Activated CD4-positive, CD25-positive, alpha-beta regulatory T cell treated with anti-CD3 and anti-CD28 coated beads, Interleukin-2, amount 50 U/mL, for 24 hours (primary cell): ENCODE measurements around the gene HIPK1.

Experiments used
- ATAC-seq, 2 donors: fragments of 150-1000 bp; cut with Tn5 transposase; one replicate each; pipeline ENCODE4 v1.10.0; 2021; ENCODE audit warnings: mild to moderate bottlenecking in 1 of 2, moderate library complexity in 1 of 2

Gene HIPK1

DNA sequence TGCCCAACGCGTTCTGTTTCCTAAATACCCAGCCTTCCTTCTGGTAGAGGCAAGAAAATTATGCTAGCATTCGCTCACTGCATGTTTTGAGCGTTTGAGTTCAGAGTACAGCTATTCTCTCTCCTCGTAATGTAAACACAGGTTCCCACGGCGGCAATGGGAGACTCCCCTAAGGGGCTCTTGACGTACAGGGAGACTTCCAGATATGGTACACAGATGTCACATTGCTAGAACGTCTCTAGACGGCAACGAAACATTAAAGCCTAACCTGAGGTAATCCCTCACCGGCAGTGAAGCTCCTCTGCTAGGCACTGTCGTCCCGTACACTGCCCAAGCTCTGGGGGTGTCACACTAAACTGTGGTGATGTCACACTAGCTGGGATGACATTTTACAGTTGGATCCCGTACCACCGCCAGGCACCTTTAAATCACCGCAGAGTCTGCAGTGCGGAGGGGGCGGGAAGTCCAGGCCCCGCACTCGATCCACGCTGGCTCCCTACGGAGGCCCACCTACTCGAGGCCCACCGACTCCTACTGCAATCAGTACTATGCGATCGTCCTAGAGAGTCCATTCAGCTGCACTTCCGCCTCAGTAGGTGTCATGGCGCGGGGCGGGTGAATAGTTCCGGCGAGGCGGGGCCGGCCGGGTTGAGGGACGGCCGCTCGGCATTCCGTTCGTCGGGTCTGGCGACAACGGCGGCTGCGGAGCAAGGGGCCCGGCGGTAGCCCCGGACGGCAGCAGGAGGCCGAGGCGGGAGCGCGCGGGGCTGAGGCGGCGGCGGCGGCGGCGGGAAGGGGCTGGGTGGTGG lies at the start of gene HIPK1:
Gene HIPK1, plus strand, starts transcription at position 384 of the 809 bp plus-strand sequence.
- ATAC-seq = peak; percentile 77 to 84

DNA sequence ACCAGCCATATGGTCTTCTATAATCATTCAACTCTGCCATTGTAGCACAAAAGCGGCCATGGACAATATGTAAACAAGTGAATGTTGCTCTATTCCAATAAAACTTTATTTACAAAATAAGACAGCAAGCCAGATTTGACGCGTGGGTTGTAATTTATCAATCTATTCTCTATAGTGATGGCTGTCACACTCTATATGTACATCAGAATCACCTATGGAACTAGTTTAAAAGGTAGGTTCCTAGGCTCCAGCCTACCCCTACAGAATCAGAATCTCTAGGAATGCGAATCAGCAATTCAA lies 49.4 kb upstream of the HIPK1 start:
- ATAC-seq = no peak

DNA sequence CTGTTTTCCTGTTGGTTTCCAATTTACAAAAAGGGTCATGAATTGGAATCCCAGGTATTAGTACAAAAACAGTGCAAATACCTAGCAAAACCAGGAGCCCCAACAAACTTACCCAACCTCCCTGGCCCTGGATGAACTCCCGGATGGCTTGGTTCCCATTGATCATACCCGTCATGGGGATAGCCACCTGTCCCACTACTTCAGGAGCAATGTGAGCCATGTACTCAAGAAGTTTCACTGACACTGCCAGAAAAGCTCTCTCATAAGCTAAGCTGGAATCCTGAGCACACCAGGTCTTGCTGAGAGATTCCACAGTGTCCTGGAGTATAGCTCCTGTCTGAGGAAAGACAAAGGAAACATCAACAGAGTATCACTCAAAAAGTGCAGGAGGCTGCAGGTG lies 47.5 kb upstream of the HIPK1 start:
- no peak for ATAC-seq

DNA sequence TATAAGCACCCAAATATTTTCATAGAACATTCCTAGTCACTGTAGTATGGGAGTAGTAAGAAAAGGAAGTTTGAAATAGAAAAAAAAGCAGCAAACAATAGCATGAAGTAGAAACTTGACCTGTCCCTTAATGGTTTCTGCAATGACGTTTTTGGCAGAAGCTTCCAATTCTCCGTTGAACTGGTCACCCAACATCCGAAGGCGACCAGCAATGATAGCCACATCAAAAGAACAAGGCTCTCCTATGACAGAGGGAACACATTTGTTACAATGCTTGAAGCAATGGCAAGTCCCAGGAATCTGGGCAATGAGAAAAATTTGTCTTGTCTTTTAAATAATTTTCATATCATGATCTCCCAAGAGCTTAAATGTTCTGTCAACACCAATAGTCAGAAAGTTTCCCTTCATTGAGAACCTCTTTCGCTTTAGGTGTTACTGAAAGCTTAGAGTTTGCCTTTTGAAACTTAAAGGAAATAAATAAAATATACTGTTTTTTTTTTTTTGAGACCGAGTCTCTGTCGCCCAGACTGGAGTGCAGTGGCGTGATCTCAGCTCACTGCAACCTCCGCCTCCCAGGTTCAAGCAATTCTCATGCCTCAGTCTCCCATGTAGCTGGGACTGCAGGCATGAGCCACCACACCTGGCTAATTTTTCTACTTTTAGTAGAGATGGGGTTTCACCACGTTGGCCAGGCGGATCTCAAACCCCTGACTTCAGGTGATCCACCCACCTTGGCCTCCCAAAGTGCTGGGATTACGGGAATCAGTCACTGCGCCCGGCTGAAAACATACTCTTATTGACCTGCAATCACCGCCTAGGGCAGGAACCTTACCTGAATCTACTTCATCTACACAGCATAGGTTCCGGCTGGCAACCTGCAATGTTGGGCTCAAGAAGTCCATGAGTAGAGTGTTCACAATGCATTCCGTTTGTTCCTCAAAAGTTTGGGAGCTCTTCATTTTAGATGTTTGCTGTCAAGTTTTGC lies 42.4 kb upstream of the HIPK1 start:
- no peak for ATAC-seq

DNA sequence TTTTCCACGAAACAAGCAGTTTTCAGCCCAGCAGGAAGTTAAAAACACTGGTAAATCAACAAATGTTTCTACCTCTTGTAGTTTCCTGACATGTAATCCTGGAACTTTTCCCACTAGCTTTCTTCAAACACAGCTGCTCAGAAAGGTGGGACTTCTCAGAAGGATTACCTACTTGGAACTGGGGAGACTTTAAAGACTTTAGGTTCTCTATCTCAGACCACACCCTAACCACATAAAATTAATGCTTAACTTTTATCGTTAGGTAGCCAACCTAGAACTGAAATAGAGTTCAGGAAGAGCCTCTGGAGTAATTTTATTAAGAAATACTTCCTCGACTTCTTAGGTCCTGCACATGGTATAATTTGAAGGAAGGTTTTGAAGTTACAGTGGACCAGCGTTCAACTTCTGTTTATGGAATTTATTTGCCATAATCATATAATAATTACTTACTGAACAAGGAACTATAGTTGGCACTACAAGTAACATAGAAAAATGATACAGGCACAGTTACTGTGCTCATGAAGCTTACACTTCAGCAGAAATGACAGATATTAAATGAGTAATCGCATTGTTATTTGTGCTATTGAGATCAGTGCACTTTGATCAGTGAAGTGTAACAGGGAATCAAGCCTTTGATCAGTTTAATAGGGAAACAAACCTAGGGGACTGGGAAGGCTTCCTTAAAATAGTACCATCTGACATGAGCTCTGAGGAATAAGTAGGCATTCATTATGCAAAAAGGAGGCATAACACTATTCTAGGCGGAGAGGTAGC lies 41.5 kb upstream of the HIPK1 start, which contains the start of gene BCL2L15:
Gene BCL2L15, minus strand, starts transcription at position 180 of the 774 bp plus-strand sequence. CDS start 206 bp downstream, outside the sequence.
- ATAC-seq = no peak

DNA sequence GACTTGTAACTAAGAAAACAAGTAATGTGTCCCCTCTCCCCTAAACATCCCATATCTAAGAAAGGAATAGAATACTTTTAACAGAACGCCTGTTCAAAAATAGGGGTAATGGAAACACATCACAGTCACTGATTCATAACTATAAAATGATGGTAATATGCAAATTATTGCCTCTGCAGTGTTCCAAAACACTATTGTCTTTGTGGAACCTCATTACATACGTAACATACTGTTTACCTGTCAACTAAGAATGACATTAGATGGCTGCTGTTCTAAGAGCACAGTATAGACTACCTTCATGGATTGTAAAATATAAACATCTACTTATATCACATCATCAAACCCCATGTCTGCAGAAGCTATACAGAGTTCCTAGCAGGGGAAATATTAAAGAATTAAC lies 38.3 kb upstream of the HIPK1 start:
- ATAC-seq = peak; percentile 65 to 72

DNA sequence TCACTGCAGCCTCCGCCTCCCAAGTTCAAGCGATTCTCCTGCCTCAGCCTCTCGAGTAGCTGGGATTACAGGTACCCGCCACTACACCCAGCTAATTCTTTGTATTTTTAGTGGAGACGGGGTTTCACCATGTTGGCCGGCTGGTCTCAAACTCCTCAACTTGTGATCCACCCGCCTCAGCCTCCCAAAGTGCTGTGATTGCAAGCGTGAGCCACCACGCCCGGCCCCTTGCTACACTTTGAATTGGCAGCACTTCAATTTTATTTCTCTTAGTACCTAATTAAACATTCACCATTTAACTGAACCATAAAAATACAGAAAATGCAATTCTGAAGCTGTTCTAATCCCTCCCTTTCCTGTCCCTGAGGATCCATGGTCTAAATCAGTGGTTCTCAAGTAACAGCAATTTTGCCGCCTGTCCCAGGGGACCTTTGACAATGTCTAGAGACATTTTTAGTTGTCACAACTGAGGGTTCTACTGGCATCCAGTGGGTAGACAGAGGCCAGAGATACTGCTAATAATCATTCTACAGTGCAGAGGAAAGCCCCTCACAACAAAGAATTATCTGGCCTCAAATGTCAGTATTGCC lies 37.4 kb upstream of the HIPK1 start:
- no peak for ATAC-seq

DNA sequence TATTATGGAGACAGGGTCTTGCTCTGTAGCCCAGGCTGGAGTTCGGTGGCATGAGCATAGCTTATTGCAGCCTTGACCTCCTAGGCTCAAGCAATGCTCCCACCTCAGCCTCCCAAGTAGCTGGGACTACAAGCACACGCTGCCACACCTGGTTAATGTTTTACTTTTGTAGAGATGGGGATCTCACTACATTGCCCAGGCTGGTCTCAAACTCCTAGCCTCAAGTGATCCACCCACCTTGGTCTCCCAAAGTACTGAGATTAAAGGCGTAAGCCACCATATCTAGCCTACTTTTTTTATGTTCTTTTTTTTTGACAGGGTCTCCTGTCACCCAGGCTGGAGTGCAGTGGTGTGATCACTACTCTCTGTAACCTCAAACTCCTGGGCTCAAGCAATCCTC lies 35.9 kb upstream of the HIPK1 start:
- no peak for ATAC-seq

DNA sequence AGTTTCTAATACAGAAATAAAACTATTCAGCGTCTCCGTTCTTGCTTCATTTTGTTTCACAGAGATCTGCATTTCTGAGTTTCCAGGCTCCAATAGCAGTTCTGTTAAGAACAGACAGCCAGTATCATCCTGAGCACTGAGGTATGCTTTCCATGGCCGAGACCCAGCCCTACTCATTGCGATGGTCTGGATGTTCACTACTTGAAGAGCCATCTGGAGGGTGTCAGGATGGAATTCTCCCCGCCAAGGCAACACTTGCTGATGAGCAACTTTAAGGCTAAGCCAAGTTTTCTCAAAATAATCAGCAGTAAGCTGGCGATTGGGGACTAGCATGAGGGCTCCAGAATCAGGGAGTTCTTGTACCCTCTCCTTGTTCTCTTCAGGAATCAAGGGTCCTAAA lies 34.0 kb upstream of the HIPK1 start:
- no peak for ATAC-seq

DNA sequence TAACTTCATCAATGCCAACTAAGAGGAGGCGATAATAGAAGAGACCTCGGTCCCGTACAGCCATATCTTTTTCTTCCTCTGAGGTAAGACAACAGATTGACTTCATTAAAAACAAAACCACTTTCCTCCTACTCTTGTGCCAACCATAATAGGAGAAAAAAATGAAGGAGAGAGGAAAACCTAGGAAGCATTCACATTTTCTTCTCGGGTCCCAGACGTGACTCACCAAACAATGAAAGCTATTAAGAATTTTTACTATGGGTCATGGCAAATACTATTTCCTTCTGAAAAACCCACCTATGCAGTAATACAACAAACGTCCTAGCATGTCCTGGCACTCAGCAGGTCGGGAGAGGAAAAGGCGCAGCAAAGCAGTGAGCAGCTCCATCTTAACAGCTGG lies 33.2 kb upstream of the HIPK1 start:
- no peak for ATAC-seq

DNA sequence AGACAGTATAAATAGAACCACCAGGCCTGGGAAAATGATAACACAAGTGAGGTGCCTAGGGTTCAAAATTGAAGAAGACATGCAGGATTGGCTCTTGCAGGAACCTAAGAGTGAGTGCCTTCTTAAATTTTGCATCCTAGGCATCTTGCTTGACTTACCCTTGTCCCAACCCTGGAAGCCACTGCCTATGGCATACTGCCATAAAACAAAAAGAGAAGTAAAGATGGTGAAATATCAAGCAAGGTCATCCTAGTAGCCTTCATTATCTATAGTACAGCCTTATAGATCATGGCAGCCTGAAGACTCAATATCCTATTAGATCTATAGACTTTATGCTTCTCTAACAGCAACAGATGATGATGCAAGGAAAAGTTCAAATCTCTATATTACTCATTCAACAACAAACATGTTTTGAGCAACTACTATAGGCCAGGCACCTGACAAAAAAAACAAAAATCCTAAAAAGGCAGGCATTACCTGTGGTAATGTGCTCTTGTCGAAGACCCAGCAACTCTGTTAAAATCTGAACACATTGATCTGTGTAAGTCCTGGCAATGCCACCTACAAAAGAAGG lies 30.8 kb upstream of the HIPK1 start:
- peak in 1 of 2 donors; percentile 20 for ATAC-seq

DNA sequence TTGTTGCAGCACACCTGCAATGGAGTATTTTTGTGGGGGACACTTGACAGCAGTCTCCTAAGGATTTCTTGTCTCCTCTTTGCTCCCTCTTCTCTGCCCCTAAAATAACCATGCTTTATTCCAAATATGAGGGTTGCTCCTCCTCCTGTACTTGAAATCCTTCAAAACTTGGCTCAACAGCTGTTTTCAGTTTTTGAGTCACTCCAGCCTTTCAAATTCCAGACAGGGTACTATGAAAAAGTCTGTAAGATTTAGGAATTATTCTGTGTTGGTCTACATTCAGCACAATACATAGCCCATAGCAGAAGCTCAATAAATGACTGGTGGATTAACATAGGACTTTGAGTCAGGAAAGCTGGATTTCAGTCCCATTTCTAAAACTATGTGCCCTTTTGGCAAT lies 30.0 kb upstream of the HIPK1 start:
- ATAC-seq = no peak

DNA sequence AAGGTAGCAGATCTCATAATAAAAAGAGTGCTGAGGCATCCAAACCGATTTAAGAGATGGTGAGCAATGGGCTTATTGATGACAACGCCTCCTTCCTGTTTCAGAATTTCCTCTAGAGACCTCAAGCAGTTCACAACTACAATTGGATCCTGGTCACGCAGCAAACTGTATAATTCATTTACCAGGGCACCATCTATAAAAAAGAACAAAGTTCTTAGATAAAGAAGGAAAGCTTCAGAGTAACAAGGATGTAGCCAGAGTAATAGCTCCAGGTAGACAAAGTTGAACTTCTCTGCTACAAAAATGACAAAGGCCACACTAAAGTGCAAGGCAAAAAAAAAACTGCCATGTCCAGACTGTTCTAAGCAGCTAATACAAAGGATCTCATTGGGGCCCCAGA lies 27.9 kb upstream of the HIPK1 start:
- no peak for ATAC-seq

DNA sequence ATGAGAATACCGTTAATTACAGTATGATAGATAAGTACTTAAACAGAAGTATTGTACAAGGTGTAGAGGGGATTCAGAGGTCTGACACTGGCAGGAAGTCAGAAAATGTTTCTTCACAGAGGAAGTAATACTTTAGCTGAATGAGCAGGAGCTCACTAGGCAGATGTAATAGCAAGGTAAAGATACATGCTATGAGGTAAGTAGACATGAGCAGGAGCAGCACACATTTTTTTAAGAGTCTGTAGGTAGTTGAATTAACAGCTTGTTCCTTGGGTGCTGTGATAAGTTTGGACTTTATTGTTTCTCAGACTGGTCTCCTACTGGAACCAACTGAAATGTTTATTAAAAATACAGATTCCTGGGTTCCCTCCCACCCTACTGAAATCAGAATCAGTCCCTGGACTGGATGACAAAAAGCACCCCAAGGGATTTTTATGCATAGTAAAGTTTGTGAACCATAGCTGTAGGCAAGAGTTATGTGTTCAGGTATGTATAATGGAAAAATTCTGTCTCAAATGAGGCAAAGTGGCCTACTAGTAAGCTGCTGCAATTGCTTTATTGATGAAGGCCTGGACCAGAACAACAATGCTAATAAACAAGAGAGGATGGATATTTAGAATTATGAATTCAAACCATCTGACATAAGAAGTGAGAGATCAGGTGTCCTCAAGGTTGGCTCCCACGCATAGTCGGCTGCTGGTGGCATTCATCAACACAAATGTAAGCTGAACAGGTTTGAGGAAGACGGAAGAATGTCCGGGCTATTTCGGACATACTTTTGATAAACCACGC lies 25.4 kb upstream of the HIPK1 start:
- no peak for ATAC-seq

DNA sequence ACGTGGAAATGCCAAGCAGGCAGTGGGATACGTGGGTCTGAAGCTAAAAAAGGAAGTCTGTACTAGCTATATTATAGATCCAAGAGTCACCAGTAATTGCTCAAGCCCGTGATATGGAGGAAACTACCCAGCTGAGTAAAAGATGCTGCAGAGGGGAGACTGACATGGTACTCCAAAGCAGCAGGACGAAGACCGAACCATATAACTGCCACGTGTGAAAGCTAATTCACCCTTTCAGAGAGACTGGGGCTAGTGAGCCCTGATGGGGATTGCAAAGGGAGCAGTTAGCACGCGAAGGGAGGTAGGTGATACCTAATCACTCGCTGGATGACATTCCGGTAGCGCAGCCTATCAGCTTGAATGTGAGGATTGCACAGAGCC lies 24.8 kb upstream of the HIPK1 start:
- peak; percentile 43 to 47 for ATAC-seq

DNA sequence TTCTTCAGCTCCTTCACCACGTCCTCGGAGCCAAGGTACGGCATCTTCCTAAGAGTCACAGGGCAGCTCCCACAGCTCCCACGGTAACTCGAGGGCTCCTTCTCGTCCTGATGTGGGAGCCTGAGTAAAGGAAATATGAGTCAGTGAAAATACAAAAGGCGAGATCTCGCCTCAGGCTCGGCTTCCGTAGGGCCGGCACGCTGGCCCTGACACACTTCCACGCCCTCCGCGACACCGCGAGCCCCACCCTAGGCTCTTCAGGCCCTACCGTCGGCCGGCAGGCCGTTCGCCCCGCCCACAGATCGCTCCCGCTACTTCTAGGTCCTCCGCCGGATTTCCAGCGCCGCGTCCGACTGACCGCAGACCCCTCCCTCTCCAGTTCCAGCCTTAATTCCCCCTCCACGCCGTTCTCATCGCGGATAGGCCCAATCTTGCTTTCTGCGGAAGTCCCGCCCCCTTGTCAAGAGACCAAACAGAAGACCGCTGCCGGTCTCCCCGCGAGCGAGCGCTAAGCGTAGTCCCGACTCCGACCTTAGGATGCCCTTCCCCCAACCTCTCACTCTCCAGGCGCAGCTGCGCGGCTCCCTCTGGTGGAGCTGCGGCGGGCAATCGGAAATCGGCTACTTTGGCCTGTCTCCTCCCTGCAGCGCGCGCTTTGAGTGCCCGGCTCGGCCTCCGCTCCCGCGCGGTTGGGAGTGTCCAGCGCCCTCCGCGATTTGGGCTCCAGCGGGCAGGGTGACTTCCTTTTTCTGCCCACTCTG lies 24.3 kb upstream of the HIPK1 start, which contains the start of the genes AP4B1 and DCLRE1B:
Gene AP4B1, minus strand, starts transcription at position 126 of the 761 bp plus-strand sequence. Its CDS starts 82 bp downstream, at position 44.
Gene DCLRE1B, plus strand, starts transcription at position 653 of the 761 bp plus-strand sequence. CDS start 261 bp downstream, outside the sequence.
- peak; percentile 90 to 91 for ATAC-seq

DNA sequence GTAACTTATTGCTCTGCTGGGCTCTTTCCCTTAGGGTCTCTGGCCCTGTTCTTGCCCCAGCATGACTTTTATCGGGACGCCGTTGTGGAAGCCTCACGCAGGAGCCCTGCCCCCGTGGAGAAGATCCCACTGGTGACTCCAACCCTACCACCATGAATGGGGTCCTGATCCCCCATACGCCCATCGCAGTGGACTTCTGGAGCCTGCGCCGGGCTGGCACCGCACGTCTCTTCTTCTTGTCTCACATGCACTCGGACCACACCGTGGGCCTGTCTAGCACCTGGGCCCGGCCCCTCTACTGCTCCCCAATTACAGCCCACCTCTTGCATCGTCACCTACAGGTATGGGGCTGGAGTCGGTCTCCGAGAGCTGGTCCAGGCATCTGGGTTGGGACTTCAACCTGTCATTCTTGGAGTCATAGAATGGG lies 23.7 kb upstream of the HIPK1 start:
- no peak for ATAC-seq

DNA sequence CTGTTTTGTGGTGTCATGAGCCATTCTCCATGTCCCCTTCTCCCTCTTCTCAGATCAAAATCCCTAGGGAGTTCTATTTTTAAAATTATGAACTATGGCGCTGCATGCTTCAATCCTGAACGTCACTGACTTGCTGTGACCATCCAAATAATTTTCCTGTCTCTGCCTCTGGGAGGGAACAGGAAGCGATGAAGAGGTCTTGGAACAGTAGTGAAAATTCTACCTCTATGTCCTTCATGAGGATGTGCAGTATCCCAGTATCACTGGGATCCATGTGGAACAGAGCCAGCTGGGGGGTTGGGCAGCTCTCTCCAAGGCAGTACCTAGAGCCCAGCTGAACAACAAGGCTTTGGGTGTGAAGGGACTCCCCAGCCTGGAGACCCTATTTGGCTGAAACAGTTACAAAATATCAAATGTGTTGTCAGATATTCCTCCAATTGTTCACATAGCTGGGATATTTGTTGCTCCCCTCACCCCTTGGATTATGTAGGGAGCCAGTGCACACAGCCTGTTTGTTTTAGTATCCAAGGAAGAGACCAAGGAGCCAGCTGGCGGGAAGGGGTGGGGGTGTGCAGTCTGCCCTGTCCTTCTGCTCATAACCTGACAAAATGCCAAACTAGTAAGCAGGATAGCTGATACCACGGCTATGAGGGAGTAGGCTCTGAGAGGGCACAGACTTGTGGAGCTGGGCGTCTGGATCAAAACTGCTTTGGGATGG lies 16.4 kb upstream of the HIPK1 start:
- ATAC-seq = no peak

DNA sequence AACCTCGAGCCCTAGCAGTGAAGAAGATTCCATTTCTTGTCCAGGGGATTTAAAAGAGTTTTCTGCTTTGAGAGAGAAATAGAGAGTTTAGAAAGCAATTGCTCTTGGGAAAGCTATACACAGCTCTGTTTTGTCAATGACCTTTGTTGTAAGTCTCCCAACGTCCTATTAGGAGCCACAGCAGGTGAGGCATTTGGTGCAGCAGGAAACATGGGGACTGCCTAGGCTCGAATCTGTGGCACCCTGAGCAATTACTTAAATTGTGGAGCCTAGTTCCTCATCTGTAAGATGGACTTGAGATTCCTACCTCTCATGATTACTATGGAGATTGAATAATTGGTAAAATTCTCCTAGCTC lies 15.8 kb upstream of the HIPK1 start:
- ATAC-seq = no peak
